Activated CD8-positive, alpha-beta memory T cell treated with anti-CD3 and anti-CD28 coated beads, Interleukin-2, amount 10 ng/mL, durations not matched to agents 7 days and 5 days (primary cell): ENCODE results near the gene ELF3. TPM values are rescaled to one million over a fixed set of nuclear protein-coding genes. Genes with fewer than 3 reads are reported as not detected.
"Not testable (repeated sequence)": the region's sequence is repeated elsewhere in the genome, so short reads cannot be mapped to it uniquely, and the experiment has no call there.

Experiments used
- ATAC-seq: fragments of 150-1000 bp; cut with Tn5 transposase; one replicate; pipeline ENCODE4 v1.10.0; 2021; ENCODE audit warnings: moderate library complexity
- CTCF ChIA-PET: fragments of 350-600 bp; sonication (Branson Sonifier 250); formaldehyde crosslinking; loops from one replicate; lab custom pipeline; 2021; ENCODE audit warnings: antibody characterized with exemption; lab: Charles Lee
- DNase-seq: peaks from one replicate; pipeline ENCODE4 v3.0.0-alpha.2; 2020
- H3K27ac Mint-ChIP-seq: one replicate; pipeline ENCODE4 v1.8.0; 2021; ENCODE audit warnings: mild to moderate bottlenecking, mixed read lengths
- H3K27me3 Mint-ChIP-seq: one replicate; pipeline ENCODE4 v1.8.0; 2021; ENCODE audit warnings: mixed read lengths
- H3K36me3 Mint-ChIP-seq: one replicate; pipeline ENCODE4 v1.8.0; 2021; ENCODE audit warnings: mild to moderate bottlenecking, mixed read lengths
- H3K4me1 Mint-ChIP-seq: one replicate; pipeline ENCODE4 v1.8.0; 2021; ENCODE audit warnings: mixed read lengths
- H3K4me3 Mint-ChIP-seq: one replicate; pipeline ENCODE4 v1.8.0; 2021; ENCODE audit warnings: mild to moderate bottlenecking, moderate library complexity, mixed read lengths
- H3K9me3 Mint-ChIP-seq: one replicate; pipeline ENCODE4 v1.8.0; 2022; ENCODE audit warnings: low read depth, mixed read lengths
- total RNA-seq, 2 experiments: library from RNA; stranded (reverse); gene quantifications; one replicate each; pipeline ENCODE4 v1.2.3, GENCODE V29; 2021

The ELF3 gene
- total RNA-seq, 2 experiments from 2014 or later = 0.16 to 0.79 TPM

- H3K9me3 Mint-ChIP-seq = no peaks in the 10 kb centered on the region
Observed at GRCh38 chr1:202012544-202013478, 2.4 kb downstream of the ELF3 start.

GRCh38 chr1:202013603-202014002 is 3.2 kb downstream of the ELF3 start:
- no peak overlapping the region for H3K27ac Mint-ChIP-seq
- no peak for DNase-seq
- peaks cover 4% of the 10 kb centered on the region for H3K27me3 Mint-ChIP-seq
- CTCF ChIA-PET = interaction anchor here (0.6 to 4.3 kb wide), 2 partner anchors 13 to 1492 kb away, joined by 3 to 20 read pairs; no protein-coding TSS in a partner anchor
- ATAC-seq = no peak
- no peaks in the 10 kb centered on the region for H3K36me3 Mint-ChIP-seq
- H3K4me1 Mint-ChIP-seq = no peaks in the 10 kb centered on the region
- no peaks in the 10 kb centered on the region for H3K9me3 Mint-ChIP-seq
- no peak overlapping the region for H3K4me3 Mint-ChIP-seq

More at GRCh38 chr1:202012544-202013478, 2.4 kb downstream of the ELF3 start:
- CTCF ChIA-PET = interaction anchor here (0.8 to 4.3 kb wide), 3 partner anchors 13 to 117 kb away, joined by 3 to 20 read pairs (median 4); no protein-coding TSS in a partner anchor
- no peaks in the 10 kb centered on the region for H3K36me3 Mint-ChIP-seq
- DNase-seq (no peak), ATAC-seq (no peak)
- no peaks in the 10 kb centered on the region for H3K4me1 Mint-ChIP-seq
- H3K4me3 Mint-ChIP-seq = no peak overlapping the region
- no peak overlapping the region for H3K27ac Mint-ChIP-seq
- H3K27me3 Mint-ChIP-seq = peaks cover 4% of the 10 kb centered on the region

DNA sequence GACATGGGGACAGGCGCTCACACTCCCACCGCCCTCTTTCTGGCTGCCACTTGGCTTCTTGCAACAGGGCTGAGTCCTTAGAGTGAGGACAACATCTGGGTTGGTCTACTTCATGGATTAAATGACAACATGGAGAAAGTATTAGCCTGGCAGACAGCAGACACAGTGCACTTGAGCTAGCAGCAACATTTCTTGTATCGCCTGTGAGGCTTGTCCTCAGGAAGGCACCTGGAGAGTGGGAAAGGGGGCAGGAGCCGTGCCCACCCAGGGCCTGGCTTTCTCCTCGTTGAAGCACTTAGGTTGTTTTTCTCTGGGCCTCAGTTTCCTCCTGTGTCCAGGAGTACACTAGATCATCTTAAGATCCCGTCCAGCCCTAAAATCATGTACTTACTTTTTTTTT is 3.7 kb downstream of the ELF3 start:
- Mint-ChIP-seq H3K9me3 (no peaks in the 10 kb centered on the region), H3K27ac (no peak overlapping the region), H3K4me3 (no peak overlapping the region), H3K27me3 (peaks cover 4% of the 10 kb centered on the region), H3K4me1 (peaks cover 4% of the 10 kb centered on the region), H3K36me3 (no peaks in the 10 kb centered on the region)
- ATAC-seq = no peak
- CTCF ChIA-PET = interaction anchor here (0.6 to 4.3 kb wide), 2 partner anchors 14 to 1492 kb away, joined by 3 to 20 read pairs; no protein-coding TSS in a partner anchor
- no peak for DNase-seq

- H3K4me3 Mint-ChIP-seq = no peak overlapping the region
- ATAC-seq = no peak
Observed at GRCh38 chr1:202014915-202015661, 4.7 kb downstream of the ELF3 start.

DNA sequence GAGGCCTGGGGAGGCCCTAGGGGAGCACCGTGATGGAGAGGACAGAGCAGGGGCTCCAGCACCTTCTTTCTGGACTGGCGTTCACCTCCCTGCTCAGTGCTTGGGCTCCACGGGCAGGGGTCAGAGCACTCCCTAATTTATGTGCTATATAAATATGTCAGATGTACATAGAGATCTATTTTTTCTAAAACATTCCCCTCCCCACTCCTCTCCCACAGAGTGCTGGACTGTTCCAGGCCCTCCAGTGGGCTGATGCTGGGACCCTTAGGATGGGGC is 5.2 kb downstream of the ELF3 start:
- Mint-ChIP-seq H3K4me3 (no peak overlapping the region), H3K36me3 (no peaks in the 10 kb centered on the region), H3K27me3 (peaks cover 4% of the 10 kb centered on the region), H3K4me1 (peaks cover 5% of the 10 kb centered on the region), H3K27ac (no peak overlapping the region), H3K9me3 (no peaks in the 10 kb centered on the region)
- ATAC-seq = no peak
- DNase-seq = no peak
- CTCF ChIA-PET = interaction anchor here (0.9 to 1.2 kb wide), 3 partner anchors 14 to 177 kb away, joined by 3 read pairs; no protein-coding TSS in a partner anchor

More at GRCh38 chr1:202014915-202015661, 4.7 kb downstream of the ELF3 start:
- CTCF ChIA-PET = interaction anchor here (0.9 to 1.2 kb wide), 2 partner anchors 16 to 178 kb away, joined by 3 read pairs; no protein-coding TSS in a partner anchor
- no peak for DNase-seq
- Mint-ChIP-seq H3K36me3 (no peaks in the 10 kb centered on the region), H3K27me3 (peaks cover 4% of the 10 kb centered on the region), H3K4me1 (peaks cover 5% of the 10 kb centered on the region), H3K9me3 (no peaks in the 10 kb centered on the region), H3K27ac (no peak overlapping the region)

GRCh38 chr1:202016022-202016810 is 5.8 kb downstream of the ELF3 start:
- H3K27me3 Mint-ChIP-seq = peaks cover 4% of the 10 kb centered on the region
- CTCF ChIA-PET = interaction anchor here (0.9 to 1.2 kb wide), 2 partner anchors 14 to 17 kb away, joined by 3 read pairs; no protein-coding TSS in a partner anchor
- DNase-seq = no peak
- H3K4me3 Mint-ChIP-seq = no peak overlapping the region
- peaks cover 5% of the 10 kb centered on the region for H3K4me1 Mint-ChIP-seq
- no peak overlapping the region for H3K27ac Mint-ChIP-seq
- H3K9me3 Mint-ChIP-seq = no peaks in the 10 kb centered on the region
- no peaks in the 10 kb centered on the region for H3K36me3 Mint-ChIP-seq
- no peak for ATAC-seq

DNA sequence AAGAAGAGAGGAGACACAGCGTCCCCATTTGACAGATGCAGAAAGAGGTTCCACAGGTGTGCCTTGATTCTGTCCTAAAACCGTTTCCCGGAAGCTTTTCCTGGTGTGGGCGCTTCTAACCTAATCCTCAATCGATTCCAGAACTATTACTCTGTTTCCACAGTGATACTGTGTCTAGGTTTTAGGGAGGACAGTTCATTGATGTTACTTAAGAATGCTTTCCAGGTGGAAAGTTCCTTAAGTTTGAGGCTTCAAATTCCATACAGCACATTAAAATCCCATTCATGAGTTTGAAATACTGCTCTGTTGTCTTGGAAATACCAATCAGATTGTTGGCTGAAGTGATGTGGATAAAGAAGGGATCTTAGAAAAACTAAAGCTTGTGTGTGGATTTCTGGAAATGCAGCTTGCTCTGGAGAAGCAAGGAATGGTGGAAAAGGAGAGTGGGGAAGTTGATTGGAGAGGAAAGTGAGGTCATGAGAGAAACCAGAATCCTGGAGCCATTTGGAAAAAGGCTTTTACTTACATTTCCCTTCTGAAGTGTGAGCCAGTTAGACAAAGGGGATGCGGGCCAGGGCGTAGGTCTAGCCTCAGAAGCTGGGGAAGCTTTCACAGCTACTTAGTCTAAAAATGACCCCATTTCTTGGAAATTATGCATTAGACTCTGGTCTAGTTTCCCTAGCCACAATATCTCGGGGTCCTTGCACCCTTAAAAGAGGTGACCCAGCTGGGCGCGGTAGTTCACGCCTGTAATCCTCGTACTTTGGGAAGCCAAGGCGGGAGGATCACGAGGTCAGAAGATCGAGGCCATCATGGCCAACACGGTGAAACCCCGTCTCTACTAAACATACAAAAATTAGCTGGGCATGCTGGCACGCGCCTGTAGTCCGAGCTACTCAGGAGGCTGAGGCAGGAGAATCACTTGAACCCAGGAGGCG is 6.7 kb downstream of the ELF3 start:
- CTCF ChIA-PET = interaction anchor here (0.8 kb wide), 1 partner anchor 8 kb away, joined by 3 read pairs; no protein-coding TSS in a partner anchor
- Mint-ChIP-seq H3K4me1 (peaks cover 5% of the 10 kb centered on the region), H3K36me3 (no peaks in the 10 kb centered on the region), H3K4me3 (no peak overlapping the region), H3K27me3 (peaks cover 7% of the 10 kb centered on the region), H3K9me3 (no peaks in the 10 kb centered on the region), H3K27ac (no peak overlapping the region)
- no peak for DNase-seq
- ATAC-seq = no peak

DNA sequence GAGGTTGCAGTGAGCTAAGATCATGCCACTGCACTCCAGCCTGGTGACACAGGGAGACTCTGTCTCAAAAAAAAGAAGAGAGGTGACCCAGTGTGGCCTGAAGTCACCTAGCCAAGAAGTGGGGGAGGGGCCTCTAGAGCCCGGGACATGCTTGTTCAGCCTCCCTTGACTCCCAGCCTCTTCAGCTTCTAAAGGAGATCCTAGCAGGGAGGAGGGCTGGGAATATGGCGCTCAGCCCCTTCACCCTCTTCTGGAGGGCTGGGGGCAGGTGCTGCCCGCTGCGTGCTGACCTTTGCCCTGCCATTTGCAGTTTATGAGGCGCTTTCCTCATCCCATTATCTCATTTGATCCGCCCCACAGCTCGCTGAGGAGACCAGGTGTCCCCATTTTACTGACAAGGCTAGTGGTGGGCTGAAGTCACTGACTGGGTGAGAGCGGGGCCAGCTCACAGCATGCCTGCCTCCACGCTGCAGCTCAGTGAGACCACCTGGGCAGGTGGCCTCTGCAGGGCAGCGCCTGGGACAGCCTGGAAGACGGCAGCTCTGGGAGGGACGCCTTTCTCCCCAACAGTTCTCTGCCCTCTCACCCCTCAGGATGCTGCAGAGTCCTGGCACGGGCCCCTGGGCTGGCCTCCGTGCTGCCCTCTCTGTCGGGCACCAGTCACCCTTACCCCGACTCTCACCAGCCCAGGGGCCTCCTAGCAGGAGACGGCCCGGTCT is 7.5 kb downstream of the ELF3 start:
- Mint-ChIP-seq H3K4me3 (no peak overlapping the region), H3K36me3 (no peaks in the 10 kb centered on the region)

DNA sequence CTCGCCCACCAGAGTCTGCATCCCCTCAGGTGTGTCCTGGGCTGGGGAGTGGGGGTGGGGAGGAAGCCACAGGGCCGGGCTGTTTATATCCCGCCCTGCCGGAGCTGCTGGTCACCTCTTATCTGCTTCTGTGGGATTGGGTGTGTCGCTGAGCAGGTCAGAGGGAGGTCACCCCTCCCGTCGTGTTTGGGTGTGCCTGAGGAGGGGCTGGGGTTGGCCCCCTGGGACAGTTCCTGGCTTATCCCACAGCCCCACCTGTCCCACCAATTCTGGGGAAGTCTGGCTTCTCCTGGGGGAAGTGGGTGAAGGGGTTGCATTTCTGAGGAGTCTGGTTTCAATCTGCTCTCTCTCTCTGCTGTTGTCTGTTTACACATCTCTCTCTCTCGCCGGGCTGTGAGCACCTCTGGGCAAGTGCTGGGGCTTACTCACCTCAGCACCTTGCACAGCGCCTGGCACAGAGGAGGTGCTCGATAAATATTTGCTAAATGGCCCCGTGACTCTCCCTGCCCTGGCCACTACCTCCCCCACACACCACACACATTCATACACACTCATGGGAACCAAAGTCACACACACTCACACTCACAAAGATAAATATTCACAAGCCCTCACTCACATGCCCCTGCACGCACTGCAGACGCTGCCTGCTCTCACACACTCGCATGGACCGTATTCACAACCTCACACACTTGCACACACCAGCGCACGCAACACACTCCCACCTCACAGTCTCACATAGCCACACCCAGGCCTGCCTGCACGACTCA is 8.3 kb downstream of the ELF3 start:
- Mint-ChIP-seq H3K4me3 (no peak overlapping the region), H3K4me1 (peaks cover 5% of the 10 kb centered on the region), H3K27ac (no peak overlapping the region), H3K27me3 (peaks cover 11% of the 10 kb centered on the region), H3K9me3 (no peaks in the 10 kb centered on the region), H3K36me3 (no peaks in the 10 kb centered on the region)
- no peak for ATAC-seq
- CTCF ChIA-PET = interaction anchor here (0.6 kb wide), 1 partner anchor 33 kb away, joined by 3 read pairs; no protein-coding TSS in a partner anchor
- no peak for DNase-seq

More for the DNA sequence above, 7.5 kb downstream of the ELF3 start:
- Mint-ChIP-seq H3K27me3 (peaks cover 7% of the 10 kb centered on the region), H3K4me1 (peaks cover 5% of the 10 kb centered on the region), H3K27ac (no peak overlapping the region), H3K9me3 (no peaks in the 10 kb centered on the region)
- DNase-seq = no peak
- ATAC-seq = no peak
- CTCF ChIA-PET = no interaction called here

- not testable (repeated sequence) for ATAC-seq, H3K36me3 Mint-ChIP-seq, H3K9me3 Mint-ChIP-seq, DNase-seq, H3K4me3 Mint-ChIP-seq, H3K27ac Mint-ChIP-seq, H3K4me1 Mint-ChIP-seq
- peaks cover 11% of the 10 kb centered on the region for H3K27me3 Mint-ChIP-seq
- CTCF ChIA-PET = interaction anchor here (0.6 kb wide), 1 partner anchor 32 kb away, joined by 3 read pairs; no protein-coding TSS in a partner anchor
Observed at GRCh38 chr1:202019235-202019558, 8.8 kb downstream of the ELF3 start.

DNA sequence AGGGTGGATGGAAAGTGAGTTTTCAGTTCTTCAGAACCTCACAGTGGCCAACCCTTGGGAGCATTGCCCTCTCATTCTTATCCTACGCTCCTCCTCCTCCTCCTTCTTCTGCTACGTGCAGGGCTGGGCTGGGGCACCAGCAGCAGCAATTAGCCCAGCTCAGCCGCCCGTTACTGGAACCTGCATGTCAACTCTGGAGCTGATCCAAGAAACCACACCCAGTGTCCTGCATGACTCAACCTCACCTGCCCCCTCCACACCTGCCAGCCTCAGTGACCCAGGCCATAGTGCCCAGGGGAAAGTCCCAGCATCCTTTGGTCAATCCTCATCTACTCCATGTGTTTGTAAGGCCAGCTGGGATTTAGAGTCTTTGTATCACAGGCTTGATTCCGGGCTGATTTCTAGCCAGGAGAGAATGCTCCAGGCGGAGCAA is 12.6 kb downstream of the ELF3 start:
- Mint-ChIP-seq H3K36me3 (no peaks in the 10 kb centered on the region), H3K27me3 (peaks cover 12% of the 10 kb centered on the region), H3K27ac (no peak overlapping the region), H3K9me3 (no peaks in the 10 kb centered on the region), H3K4me1 (peaks cover 5% of the 10 kb centered on the region), H3K4me3 (no peak overlapping the region)
- no peak for DNase-seq
- CTCF ChIA-PET = no interaction called here
- no peak for ATAC-seq
